CD4-positive, alpha-beta T cell treated with Interleukin-6 at 100 ng/mL for 8 hours (primary cell): ENCODE measurements around the gene CEMIP.

ENCODE experiments used
- DNase-seq: peaks from one replicate; pipeline ENCODE4 v3.0.0-alpha.2; 2020; ENCODE audit warnings: mixed read lengths, low spot score

Gene CEMIP

DNA sequence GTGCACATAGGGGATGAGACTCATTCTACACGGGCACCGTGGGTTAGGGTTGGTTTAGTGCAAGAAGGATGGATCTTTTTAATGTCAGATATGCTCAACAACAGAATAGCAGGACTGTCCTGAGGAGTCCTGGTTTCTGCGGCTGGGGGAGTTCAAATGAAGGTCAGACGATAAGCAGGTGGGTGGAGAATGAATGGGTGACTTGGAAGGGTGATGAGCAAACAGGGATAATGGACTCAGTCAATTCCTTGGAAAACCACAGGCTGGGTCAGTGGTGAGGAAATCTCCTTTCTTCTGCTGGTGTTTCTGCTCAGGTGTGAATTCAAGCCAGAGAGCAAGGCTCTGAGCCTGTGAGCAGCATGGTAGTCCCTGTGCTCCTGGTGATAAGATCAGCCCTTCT, 150.5 kb downstream of the CEMIP start:
- DNase-seq, result no peak

DNA sequence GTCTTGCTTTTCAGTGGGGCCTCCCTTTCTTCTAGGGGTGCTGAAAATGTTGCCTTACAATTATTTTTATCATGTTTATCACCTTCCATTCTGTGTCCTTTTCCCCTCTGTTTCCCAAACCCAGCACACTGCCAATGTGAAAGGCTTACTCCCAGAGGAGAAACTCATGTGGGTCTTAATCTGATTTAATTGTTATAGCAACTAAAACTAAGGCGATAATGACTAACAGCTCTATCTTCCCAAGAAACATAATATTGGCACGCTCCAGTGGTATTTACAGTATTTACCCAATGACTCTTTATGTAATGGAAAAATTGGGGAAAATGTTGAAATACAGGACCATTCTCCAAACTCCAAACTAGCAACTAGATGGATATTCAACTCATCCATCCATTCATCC, 152.0 kb downstream of the CEMIP start:
- no peak for DNase-seq

DNA sequence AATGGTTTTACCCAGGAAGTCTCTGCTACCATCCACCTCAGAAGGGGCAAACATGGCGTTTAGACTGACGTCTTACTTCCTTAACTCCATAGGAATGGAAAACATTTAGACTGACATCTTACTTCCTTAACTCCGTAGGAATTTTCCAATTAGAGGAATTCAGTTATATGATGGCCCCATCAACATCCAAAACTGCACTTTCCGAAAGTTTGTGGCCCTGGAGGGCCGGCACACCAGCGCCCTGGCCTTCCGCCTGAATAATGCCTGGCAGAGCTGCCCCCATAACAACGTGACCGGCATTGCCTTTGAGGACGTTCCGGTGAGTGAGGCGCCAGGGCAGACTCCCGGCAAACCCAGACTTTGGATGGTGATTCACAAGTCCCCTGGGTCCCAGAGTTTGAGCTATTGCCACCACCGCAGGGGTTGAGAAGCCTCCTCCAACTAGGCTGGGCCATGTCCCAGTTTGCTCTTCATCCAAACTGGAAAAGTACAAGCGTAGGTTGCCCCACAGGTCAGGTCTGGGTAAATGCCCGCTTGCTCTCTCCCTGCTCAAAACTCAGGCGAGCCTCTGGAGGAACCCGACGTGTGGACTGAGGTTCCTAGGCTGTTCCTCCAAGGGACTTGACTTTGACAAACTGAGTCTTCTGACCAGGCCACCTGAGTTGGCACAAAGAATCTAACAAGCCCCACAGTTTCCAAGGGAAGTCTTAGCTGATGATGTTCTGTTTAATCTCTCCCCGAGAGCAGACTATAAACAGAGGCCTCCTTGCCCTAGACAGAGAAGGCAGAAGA, 152.7 kb downstream of the CEMIP start:
- no peak for DNase-seq

DNA sequence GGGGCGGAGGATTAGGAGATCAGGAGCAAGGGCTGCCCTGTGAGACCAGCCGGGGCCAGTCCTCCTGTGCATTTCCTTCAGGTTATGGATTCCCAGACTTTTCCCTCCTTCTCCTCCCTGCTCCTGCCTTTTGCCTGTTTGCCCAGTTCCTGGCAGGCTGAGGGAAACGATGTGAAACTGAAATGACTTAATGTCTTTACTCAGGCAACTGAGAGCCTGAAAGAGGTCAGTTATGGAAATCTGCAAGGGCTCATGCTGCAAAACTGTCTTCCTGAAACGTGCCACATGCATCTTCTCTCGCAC, 153.3 kb downstream of the CEMIP start:
- no peak for DNase-seq

DNA sequence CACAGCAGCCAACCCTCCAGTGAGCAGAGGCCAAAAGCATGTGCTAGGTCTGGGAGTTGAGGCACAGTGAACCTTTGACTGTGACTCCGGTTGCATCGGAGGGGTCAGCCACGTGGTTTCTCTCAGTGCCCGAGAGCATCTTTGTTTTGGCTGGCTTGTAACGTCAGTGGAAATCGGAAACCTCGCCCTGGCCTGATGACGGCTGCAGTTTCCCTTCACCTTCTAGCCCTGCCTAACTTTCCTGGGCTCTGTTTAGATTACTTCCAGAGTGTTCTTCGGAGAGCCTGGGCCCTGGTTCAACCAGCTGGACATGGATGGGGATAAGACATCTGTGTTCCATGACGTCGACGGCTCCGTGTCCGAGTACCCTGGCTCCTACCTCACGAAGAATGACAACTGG, 153.8 kb downstream of the CEMIP start:
- no peak for DNase-seq

DNA sequence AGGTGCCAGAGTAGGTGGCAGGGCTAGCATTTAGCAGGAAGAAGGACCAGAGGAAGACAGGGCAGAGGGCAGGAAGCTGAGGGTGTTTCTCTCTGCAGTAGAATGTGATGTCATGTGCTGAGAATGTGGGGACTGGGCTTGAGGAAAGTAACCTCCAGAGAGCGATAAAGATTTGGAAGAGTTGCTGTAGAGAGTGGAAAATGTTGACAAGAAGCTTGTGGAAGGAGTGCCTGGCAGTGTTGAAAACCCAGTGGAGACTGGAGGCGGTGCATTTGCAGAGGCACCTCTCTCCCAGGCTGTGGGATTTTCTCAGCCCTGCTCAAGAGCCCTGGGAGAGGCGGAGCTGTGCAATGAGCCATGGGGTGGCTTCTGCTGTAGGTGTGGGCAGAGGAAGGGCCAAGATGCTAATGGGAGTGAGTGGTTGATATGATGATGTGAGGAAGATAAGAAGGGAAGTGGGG, 155.6 kb downstream of the CEMIP start:
- DNase-seq, result no peak

DNA sequence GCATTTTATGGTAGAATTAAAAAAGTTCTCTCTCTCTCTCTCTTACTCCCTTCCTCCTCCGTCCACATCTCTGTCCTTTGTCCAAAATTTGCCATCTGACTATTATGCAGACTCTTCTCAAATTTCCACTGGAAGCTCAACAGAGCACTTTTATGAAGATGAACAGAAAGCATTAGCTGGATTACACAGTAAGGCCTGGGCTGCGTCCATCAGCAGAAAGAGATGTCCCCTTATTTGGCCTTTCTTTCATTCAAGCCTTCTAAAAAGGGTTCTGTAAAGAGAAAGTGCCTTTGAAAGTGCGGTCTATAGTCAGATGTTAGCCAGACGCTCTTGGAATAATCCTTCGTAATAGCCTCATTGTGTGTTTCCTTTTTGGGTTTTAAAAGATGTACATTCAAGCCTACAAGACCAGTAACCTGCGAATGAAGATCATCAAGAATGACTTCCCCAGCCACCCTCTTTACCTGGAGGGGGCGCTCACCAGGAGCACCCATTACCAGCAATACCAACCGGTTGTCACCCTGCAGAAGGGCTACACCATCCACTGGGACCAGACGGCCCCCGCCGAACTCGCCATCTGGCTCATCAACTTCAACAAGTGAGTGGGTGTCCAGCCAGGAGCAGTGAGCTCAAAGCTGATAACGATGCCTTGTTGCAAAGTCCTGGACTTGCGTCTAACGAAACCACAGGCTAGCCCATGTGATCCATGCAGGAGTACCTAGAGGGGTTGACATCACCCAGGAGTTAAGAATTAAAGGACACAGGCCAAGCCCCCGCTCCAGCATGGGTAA, 157.3 kb downstream of the CEMIP start:
- DNase-seq, result no peak

DNA sequence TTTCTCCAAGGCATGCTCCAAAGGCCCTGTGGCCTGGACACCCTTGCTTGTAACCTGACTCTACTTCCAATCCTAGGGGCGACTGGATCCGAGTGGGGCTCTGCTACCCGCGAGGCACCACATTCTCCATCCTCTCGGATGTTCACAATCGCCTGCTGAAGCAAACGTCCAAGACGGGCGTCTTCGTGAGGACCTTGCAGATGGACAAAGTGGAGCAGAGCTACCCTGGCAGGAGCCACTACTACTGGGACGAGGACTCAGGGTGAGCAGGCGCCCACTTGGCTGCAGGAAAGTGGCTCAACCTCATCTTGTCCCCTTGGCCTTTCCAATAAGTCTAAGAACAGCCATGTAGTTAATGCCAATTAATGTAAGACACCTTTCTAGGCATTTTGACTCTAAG, 158.5 kb downstream of the CEMIP start:
- DNase-seq, result no peak

DNA sequence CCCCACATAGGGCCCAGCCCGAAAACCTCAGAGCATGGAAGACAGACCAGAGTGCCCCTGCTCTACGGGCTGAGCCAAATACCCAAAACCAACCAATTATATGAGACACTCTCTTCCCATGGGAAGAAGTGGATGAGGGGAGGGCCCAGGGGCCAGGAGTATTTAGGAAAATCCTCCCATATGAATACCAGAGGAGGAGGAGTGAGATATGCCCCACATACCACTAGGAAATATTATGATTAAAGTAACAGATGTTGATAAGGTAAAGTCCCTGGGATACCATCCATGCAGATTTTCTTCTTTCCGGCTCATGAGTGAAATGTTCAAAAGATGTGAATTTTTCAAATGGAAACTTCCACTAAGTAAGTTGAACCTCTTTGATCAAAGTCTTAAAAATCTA, 160.0 kb downstream of the CEMIP start:
- no peak for DNase-seq

DNA sequence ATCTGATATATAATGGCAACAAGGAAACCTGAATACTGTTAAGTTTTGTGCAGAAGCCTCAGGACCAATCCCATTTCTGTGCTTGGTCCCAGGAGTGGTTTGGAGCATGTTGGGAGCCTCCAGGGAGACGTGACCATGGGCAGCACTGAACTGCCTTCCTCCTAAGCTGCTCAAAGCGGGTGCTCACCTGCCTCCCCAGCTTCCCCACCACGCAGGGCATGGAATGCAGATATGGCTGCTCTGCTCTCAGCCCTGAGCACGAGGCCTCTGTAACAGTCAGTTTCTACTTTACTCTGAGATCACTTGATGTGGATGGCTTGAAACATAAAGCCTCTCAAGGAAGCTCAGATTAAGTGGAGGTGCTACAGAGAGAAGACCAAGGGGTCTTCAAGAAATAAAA, 161.2 kb downstream of the CEMIP start:
- DNase-seq, result no peak

DNA sequence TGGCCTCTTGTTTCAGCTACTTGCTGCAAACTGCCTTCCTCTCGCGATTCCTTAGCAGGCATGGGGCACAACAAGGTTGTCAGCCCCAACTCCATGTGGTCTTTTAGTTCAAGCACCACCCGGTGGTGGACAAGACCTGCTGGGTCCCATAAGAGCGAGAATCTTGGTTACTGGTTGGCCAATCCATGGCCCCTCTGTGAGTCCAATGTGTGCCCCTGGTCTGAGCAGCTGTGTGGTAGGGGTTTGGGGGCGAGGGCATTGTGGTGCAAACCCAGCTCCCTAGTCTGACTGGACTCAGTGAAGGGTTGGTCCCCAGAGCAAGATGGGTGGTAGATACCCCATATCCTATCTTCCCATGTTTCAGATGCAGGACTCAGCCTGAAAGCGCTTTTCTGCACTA, 161.7 kb downstream of the CEMIP start:
- no peak for DNase-seq

DNA sequence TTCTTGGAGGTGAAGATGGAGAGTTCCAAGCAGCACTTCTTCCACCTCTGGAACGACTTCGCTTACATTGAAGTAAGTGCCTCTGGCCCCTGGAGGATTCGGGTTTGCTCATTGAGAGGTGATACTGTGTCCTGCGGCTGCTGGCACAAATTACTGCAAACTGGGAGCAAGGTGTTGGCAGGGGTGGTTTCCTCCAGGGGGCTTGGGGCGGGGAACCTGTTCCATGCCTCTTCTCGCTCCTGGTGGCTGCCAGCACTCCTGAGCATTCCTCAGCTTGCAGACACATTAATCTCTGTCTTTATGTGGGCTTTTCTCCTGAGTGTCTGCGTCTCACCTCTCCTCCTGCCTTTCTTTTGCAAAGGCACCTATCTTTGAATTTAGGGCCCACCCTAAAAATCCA, 163.1 kb downstream of the CEMIP start:
- no peak for DNase-seq

DNA sequence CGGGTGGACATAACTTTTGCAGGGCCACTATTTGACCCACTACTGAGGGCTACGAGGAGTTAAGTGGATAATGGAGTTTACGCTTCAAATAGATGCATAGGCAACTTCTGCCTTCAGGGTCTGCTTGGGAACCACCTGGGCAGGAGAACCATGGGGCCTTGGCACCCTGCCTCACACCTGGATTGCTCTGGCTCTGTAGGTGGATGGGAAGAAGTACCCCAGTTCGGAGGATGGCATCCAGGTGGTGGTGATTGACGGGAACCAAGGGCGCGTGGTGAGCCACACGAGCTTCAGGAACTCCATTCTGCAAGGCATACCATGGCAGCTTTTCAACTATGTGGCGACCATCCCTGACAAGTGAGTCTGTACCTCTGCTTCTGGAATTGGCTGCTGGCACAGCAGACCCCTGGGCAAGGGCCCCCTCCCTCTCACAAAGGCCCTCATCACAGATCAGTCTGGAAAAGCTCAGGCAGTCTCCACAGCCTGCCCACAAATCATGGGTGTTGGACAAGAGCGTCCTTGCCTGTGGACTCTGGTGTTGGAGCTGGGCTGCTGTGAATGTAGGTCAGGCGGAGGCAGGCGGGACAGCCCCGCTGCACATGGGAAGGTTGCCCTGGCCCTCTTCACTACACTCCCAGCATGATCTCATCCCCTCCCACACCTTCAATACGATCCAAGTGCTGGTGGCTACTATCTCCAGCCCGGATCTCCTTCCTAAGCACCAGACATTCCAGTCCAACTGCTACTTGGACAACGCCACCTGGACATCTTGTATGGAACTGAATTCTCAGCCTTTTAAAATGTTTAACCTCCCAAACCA, 163.8 kb downstream of the CEMIP start:
- DNase-seq, result no peak

DNA sequence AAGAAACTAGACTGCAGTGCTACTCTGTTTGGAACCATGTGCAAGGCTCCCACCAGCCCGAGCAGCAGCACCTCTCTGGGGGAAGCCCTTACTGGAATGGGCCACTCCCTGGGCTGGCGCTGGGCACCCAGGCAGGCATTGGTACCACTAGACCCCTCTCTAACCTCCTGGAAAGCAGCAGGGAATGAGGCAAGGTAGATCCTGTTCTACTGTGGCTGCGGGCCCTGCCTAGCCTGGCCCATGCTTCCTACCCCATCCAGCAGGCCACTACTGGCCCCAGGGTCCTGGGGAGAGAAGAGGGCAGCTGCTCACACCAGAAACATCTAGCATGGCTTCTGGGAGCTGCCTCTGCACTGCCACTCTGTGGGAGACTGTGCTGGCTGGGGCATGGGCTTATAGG, 165.6 kb downstream of the CEMIP start:
- no peak for DNase-seq

DNA sequence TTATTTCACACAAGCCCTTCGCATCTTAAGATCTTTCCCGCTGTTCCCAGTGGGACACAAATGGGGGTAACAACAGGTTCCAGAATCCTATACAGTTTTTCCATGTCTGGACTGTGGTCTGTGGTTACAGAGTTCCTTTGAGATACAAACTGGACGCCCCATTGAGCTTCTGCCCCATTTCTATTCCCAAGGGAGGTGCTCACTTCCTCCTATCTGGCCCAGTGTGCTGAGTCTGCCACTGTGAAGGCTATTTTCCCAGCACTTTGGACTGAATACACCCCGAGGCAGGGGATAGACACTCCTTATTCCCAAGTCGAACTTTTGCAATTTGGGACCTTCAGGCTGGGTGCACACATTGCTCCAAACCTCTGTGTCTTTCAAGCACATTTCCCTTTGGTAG, 166.4 kb downstream of the CEMIP start:
- DNase-seq, result no peak

DNA sequence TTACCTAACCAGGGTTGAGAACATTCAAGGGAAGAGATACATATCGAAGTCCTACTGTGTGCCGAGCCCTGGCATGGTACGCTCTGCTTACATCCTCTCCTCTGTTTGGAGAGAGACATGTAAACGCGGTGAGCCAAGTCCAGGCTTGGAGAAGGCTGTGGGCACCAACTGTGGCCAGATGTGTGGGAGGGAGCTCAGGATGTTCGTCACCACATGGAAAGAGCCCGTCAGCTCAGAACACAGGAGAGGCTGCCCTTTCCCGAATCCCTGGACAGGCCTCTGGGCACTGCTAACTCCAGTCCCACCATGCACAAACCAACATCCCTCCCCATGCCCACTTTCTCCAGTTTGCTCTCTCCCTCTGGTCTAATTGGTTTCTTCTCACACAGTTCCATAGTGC, 167.4 kb downstream of the CEMIP start:
- no peak for DNase-seq

DNA sequence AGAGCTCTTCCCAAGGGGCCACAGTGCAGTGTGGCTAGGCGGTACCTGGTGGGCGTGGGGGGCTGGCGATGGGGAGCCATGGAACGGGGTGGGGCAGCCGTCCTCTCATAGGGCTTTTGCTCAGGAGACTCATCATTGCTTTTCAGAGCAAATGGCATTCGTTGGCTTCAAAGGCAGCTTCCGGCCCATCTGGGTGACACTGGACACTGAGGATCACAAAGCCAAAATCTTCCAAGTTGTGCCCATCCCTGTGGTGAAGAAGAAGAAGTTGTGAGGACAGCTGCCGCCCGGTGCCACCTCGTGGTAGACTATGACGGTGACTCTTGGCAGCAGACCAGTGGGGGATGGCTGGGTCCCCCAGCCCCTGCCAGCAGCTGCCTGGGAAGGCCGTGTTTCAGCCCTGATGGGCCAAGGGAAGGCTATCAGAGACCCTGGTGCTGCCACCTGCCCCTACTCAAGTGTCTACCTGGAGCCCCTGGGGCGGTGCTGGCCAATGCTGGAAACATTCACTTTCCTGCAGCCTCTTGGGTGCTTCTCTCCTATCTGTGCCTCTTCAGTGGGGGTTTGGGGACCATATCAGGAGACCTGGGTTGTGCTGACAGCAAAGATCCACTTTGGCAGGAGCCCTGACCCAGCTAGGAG, 169.6 kb downstream of the CEMIP start:
- DNase-seq, result no peak

DNA sequence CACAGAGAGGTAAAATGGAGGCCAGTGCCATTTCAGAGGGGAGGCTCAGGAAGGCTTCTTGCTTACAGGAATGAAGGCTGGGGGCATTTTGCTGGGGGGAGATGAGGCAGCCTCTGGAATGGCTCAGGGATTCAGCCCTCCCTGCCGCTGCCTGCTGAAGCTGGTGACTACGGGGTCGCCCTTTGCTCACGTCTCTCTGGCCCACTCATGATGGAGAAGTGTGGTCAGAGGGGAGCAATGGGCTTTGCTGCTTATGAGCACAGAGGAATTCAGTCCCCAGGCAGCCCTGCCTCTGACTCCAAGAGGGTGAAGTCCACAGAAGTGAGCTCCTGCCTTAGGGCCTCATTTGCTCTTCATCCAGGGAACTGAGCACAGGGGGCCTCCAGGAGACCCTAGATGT, 170.6 kb downstream of the CEMIP start:
- DNase-seq, result no peak

DNA sequence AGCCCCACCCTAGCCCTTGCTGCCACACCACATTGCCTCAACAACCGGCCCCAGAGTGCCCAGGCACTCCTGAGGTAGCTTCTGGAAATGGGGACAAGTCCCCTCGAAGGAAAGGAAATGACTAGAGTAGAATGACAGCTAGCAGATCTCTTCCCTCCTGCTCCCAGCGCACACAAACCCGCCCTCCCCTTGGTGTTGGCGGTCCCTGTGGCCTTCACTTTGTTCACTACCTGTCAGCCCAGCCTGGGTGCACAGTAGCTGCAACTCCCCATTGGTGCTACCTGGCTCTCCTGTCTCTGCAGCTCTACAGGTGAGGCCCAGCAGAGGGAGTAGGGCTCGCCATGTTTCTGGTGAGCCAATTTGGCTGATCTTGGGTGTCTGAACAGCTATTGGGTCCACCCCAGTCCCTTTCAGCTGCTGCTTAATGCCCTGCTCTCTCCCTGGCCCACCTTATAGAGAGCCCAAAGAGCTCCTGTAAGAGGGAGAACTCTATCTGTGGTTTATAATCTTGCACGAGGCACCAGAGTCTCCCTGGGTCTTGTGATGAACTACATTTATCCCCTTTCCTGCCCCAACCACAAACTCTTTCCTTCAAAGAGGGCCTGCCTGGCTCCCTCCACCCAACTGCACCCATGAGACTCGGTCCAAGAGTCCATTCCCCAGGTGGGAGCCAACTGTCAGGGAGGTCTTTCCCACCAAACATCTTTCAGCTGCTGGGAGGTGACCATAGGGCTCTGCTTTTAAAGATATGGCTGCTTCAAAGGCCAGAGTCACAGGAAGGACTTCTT, 171.3 kb downstream of the CEMIP start:
- DNase-seq, result no peak

DNA sequence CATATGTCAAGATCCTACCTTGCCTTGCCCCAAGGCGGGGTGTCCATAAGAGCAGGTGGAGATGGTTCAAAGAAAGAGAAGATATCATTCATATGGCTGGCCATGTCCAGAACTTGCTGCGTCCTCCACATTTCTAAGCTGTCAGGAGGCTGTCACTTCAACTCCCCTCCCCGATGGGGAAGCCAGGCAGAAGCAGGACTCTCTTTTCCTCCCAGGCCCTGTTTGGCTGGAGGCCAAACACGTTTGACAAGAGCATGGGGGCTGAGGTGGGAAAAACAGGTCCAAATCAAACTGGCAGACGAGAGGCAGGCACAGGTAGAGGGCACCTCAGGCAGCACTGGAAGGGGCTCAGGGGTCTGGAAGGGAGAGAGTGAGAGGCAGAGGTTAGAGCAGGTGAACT, 172.8 kb downstream of the CEMIP start:
- no peak for DNase-seq
